Spleen (tissue), 11 donors: Measurements from ENCODE around the gene IGF2R. TPM values are rescaled to one million over a fixed set of nuclear protein-coding genes. Genes with fewer than 3 reads are reported as not detected.
A peak's percentile ranks its signal among the peaks of the same experiment; 100 is the strongest.

ENCODE experiments used
- DNase-seq: peaks from one replicate; pipeline ENCODE4 v3.0.0-alpha.2; 2020
- H3K27ac ChIP-seq, 8 donors: fragments of 200-600 bp; sonication (generic) in 7 of 8; 1 replicate in 4 of 8; 2 replicates in 4 of 8; pipeline versions ENCODE4 v1.5.0 to v1.8.0; 2016 to 2021; ENCODE audit warnings: inconsistent platforms in 4 of 8, mild to moderate bottlenecking in 4 of 8, moderate library complexity in 1 of 8
- H3K27me3 ChIP-seq, 7 donors: fragments of 200-600 bp; sonication (generic) in 6 of 7; replicated peaks in 1 of 7; 1 replicate in 4 of 7; 2 replicates in 3 of 7; pipeline versions ENCODE4 v1.5.0 to v1.8.0; 2016 to 2021; ENCODE audit warnings: inconsistent platforms in 3 of 7, mild to moderate bottlenecking in 1 of 7
- H3K36me3 ChIP-seq, 6 donors: fragments of 200-600 bp; sonication (generic) in 5 of 6; 1 replicate in 4 of 6; 2 replicates in 2 of 6; pipeline versions ENCODE4 v1.5.0 to v1.8.0; 2016 to 2021; ENCODE audit warnings: inconsistent platforms in 2 of 6
- H3K4me1 ChIP-seq, 6 donors: fragments of 200-600 bp; sonication (generic) in 5 of 6; 1 replicate in 3 of 6; 2 replicates in 3 of 6; pipeline versions ENCODE4 v1.5.0 to v1.8.0; 2016 to 2021; ENCODE audit warnings: inconsistent platforms in 3 of 6
- H3K4me3 ChIP-seq, 8 donors: fragments of 200-600 bp; sonication (generic) in 7 of 8; 1 replicate in 4 of 8; 2 replicates in 4 of 8; pipeline versions ENCODE4 v1.5.0 to v1.8.0; 2016 to 2021; ENCODE audit warnings: inconsistent platforms in 4 of 8, mild to moderate bottlenecking in 4 of 8, moderate library complexity in 2 of 8
- H3K9me3 ChIP-seq, 8 donors: fragments of 200-600 bp; sonication (generic) in 7 of 8; 1 replicate in 4 of 8; 2 replicates in 4 of 8; pipeline versions ENCODE4 v1.5.0 to v1.8.0; 2016 to 2021; ENCODE audit warnings: inconsistent platforms in 4 of 8
- CTCF ChIP-seq, 11 experiments: fragments of 200-600 bp in 7 of 11; fragments of 450-650 bp in 4 of 11; sonication (generic) in 4 of 11; IDR thresholded peaks in 8 of 11; conservative IDR thresholded peaks in 3 of 11; 1 replicate in 7 of 11; 2 replicates in 4 of 11; pipeline versions ENCODE4 v1.4.0 to v1.8.0; 2016 to 2021; ENCODE audit warnings: antibody characterized with exemption in 11 of 11, inconsistent platforms in 4 of 11, mild to moderate bottlenecking in 1 of 11
- POLR2A ChIP-seq, 3 donors: fragments of 450-650 bp; IDR thresholded peaks; one replicate each; pipeline ENCODE4 v1.5.1; 2017; ENCODE audit warnings: antibody characterized with exemption in 3 of 3, mild to moderate bottlenecking in 1 of 3
- POLR2AphosphoS5 ChIP-seq, 3 donors: sonication (generic); formaldehyde crosslinking; IDR thresholded peaks; one replicate each; pipeline ENCODE4 v1.5.1; 2017; ENCODE audit warnings: antibody characterized with exemption in 3 of 3
- WGBS, 5 donors: extraction: QIAGEN DNeasy Blood & Tissue Kit in 3 of 5; methylation state at CpG; one replicate each; pipeline versions ENCODE4 v1.1.5 to v1.1.7; 2013 to 2018; 5-methylcytosine and 5-hydroxymethylcytosine counted together
- intact Hi-C: fragments of 100-400 bp; cut with DNase I; formaldehyde crosslinking; loops from one replicate; pipeline ENCODE4 v1.15.0; 2023; ENCODE audit warnings: low total_unique reads
- polyA plus RNA-seq, 3 donors: library from polyadenylated mRNA; stranded (reverse); fragments of 200-250 nt; gene quantifications; one replicate each; pipeline ENCODE4 v1.2.1, GENCODE V29; 2013
- total RNA-seq, 7 donors: library from RNA; depleted of rRNA in 3 of 7; stranded (reverse); fragments of >200 nt in 3 of 7; fragmentation: NEBNext Ultra II Directional in 4 of 7; extraction: Animal tissue kit (Norgen Biotek cat#: 25700) in 4 of 7; gene quantifications; one replicate each; pipeline versions ENCODE4 v1.1.0 to v1.2.1, GENCODE V29; 2016 to 2021
- donor health status: healthy with polysubstance abuse.
- donor health status: DM: no; HTN: no; CAD: no; lungs with moderate emphysema.
- donor health status: DM: no; HTN: no; CAD: no.
- donor health status: Bipolar disorder and iron deficiency.
- donor health status: healthy.
- donor health status: DM: no; HTN: no; CAD: no.
- donor health status: DM: yes; HTN: yes; CAD: no.

Gene IGF2R
- total and polyA plus RNA-seq, 10 donors: 6.9 to 193 (median 159) TPM

GRCh38 chr6:160120087-160120486, 151.2 kb downstream of the IGF2R start:
- 86 to 100% (median 94%) methylated on average over 1 of the region's 1 CpG for WGBS, 5 donors
- H3K9me3 ChIP-seq: peaks cover 0 to 16% (median 3%) of the 10 kb centered on the region in 8 donors
- no peaks in the 10 kb centered on the region for H3K27me3 ChIP-seq
- H3K4me3 ChIP-seq: no peak overlapping the region
- no peaks in the 10 kb centered on the region for H3K4me1 ChIP-seq
- no peak for DNase-seq
- no peak overlapping the region for H3K27ac ChIP-seq
- H3K36me3 ChIP-seq: peaks cover 0 to 64% (median 7%) of the 10 kb centered on the region in 6 donors
- intact Hi-C loops: no loop called here
- TF ChIP-seq POLR2AphosphoS5 (IDR thresholded peaks at IDR 0.05) (no peak), CTCF (IDR thresholded peaks at IDR 0.05 in 8 of 11, conservative IDR thresholded peaks at IDR 0.05 in 3 of 11) (no peak), POLR2A (IDR thresholded peaks at IDR 0.05) (no peak)

GRCh38 chr6:160121558-160121957, 152.7 kb downstream of the IGF2R start, which contains the start of gene SLC22A1:
TSS of gene SLC22A1 (plus strand) at chr6:160121815. CDS start at chr6:160121936, 121 bp downstream.
- Histone ChIP-seq H3K27me3 (no peaks in the 10 kb centered on the region), H3K27ac (no peak within 1 kb of the TSS), H3K36me3 (peaks cover 0 to 49% (median 7%) of the 10 kb centered on the region in 6 donors), H3K9me3 (peaks cover 0 to 16% (median 3%) of the 10 kb centered on the region in 8 donors), H3K4me3 (no peak within 1 kb of the TSS), H3K4me1 (no peaks in the 10 kb centered on the region)
- TF ChIP-seq POLR2A (IDR thresholded peaks at IDR 0.05): no peak
- no peak for TF ChIP-seq CTCF (IDR thresholded peaks at IDR 0.05 in 8 of 11, conservative IDR thresholded peaks at IDR 0.05 in 3 of 11)
- TF ChIP-seq POLR2AphosphoS5 (IDR thresholded peaks at IDR 0.05): no peak
- intact Hi-C loops: no loop called here
- DNase-seq: peak; percentile 27
- 90 to 93% (median 91%) methylated on average over 8 of the region's 8 CpGs for WGBS, 5 donors

- no peaks in the 10 kb centered on the region for H3K27me3 ChIP-seq
- H3K4me3 ChIP-seq: no peak overlapping the region
- peaks cover 0 to 45% (median 7%) of the 10 kb centered on the region in 6 donors for H3K36me3 ChIP-seq
- H3K4me1 ChIP-seq: no peaks in the 10 kb centered on the region
- intact Hi-C loops: no loop called here
- no peak for TF ChIP-seq CTCF (IDR thresholded peaks at IDR 0.05 in 8 of 11, conservative IDR thresholded peaks at IDR 0.05 in 3 of 11)
- peak in 1 of 3 donors; percentile 35 for TF ChIP-seq POLR2AphosphoS5 (IDR thresholded peaks at IDR 0.05)
- H3K9me3 ChIP-seq: peaks cover 0 to 14% (median 3%) of the 10 kb centered on the region in 8 donors
- no peak overlapping the region for H3K27ac ChIP-seq
- DNase-seq: peak; percentile 58
- WGBS, 5 donors: 93 to 99% (median 97%) methylated on average over 11 to 14 of the region's 14 CpGs
These were observed 153.1 kb downstream of the IGF2R start for GRCh38 chr6:160121981-160122380.

GRCh38 chr6:160122744-160123143, 153.9 kb downstream of the IGF2R start:
- peaks cover 0 to 7% (median 1%) of the 10 kb centered on the region in 8 donors for H3K9me3 ChIP-seq
- H3K36me3 ChIP-seq: peaks cover 0 to 37% (median 6%) of the 10 kb centered on the region in 6 donors
- H3K27me3 ChIP-seq: no peaks in the 10 kb centered on the region
- intact Hi-C loops: no loop called here
- no peak overlapping the region for H3K27ac ChIP-seq
- peak; percentile 40 for DNase-seq
- H3K4me3 ChIP-seq: no peak overlapping the region
- H3K4me1 ChIP-seq: no peaks in the 10 kb centered on the region
- WGBS, 5 donors: 84 to 94% (median 90%) methylated on average over 5 of the region's 5 CpGs
- TF ChIP-seq CTCF (IDR thresholded peaks at IDR 0.05 in 8 of 11, conservative IDR thresholded peaks at IDR 0.05 in 3 of 11) (no peak), POLR2AphosphoS5 (IDR thresholded peaks at IDR 0.05) (no peak), POLR2A (IDR thresholded peaks at IDR 0.05) (no peak)
